DMS153 treated with DMSO at 0.1 percent for 48 hours (cell line): ENCODE data around the gene CSNK2B.

Experiments
- DNase-seq: peaks from one replicate; lab custom pipeline; 2025; ENCODE audit not compliant: unreplicated experiment; lab: John Stamatoyannopoulos, UW

CSNK2B gene

GRCh38 chr6:31710523-31711219 lies 44.8 kb downstream of the CSNK2B start:
- no peak for DNase-seq

GRCh38 chr6:31711233-31711632 lies 45.4 kb downstream of the CSNK2B start:
- no peak for DNase-seq

- DNase-seq = no peak
These were observed 46.4 kb downstream of the CSNK2B start for GRCh38 chr6:31712296-31712695.

GRCh38 chr6:31713465-31713864 lies 47.6 kb downstream of the CSNK2B start:
- DNase-seq = no peak

- no peak for DNase-seq
These were observed 48.3 kb downstream of the CSNK2B start for GRCh38 chr6:31713991-31714684.

GRCh38 chr6:31715022-31715958 lies 49.4 kb downstream of the CSNK2B start, which contains the start of gene LY6G6D:
Gene LY6G6D, plus strand, starts transcription at chr6:31715348. Its CDS starts 8 bp downstream, at chr6:31715356.
- DNase-seq = no peak

- DNase-seq = no peak
These were observed 51.8 kb downstream of the CSNK2B start for GRCh38 chr6:31717499-31718222.

GRCh38 chr6:31718265-31718664 lies 52.4 kb downstream of the CSNK2B start:
- DNase-seq = peak; percentile 42

- DNase-seq = no peak
These were observed 53.1 kb downstream of the CSNK2B start for GRCh38 chr6:31719001-31719400.
